Tibial nerve (tissue), 3 donors: Measurements from ENCODE around the gene EGFL6.

Experiments
- POLR2A ChIP-seq, 2 donors: fragments of 450-650 bp; IDR thresholded peaks; one replicate each; pipeline ENCODE4 v1.6.1; 2017; ENCODE audit warnings: antibody characterized with exemption in 2 of 2, mild to moderate bottlenecking in 2 of 2, moderate library complexity in 2 of 2
- TF ChIP-seq, protein P1 (sequence below), 5 experiments: fragments of 200-600 bp in 3 of 5; fragments of 450-650 bp in 2 of 5; sonication (generic) in 3 of 5; IDR thresholded peaks; one replicate each; pipeline ENCODE4 v1.5.1; 2016 to 2019; ENCODE audit warnings: antibody characterized with exemption in 5 of 5, mild to moderate bottlenecking in 3 of 5, moderate library complexity in 2 of 5

DNA sequence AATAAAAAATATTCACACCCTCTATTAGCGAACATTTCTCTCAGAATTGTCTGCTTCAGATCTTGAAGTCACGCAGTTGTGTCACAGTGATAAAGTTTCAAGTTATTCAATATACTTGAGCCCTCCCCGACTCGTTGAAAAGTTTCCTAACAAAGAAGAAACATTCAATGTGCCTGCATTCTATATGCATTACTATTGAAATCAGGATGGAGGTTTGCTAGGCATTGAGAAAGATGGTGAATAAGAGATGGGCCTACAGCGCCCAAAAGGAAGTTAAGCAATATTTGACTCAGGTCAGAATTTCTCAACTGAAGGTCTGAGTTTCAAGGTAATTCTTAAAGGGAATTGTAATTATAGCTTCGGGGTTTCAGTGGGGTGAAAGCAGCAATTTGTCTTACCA is 89.7 kb downstream of the EGFL6 start:
- no peak for TF ChIP-seq POLR2A (IDR thresholded peaks at IDR 0.05)
- TF ChIP-seq, protein P1, sequence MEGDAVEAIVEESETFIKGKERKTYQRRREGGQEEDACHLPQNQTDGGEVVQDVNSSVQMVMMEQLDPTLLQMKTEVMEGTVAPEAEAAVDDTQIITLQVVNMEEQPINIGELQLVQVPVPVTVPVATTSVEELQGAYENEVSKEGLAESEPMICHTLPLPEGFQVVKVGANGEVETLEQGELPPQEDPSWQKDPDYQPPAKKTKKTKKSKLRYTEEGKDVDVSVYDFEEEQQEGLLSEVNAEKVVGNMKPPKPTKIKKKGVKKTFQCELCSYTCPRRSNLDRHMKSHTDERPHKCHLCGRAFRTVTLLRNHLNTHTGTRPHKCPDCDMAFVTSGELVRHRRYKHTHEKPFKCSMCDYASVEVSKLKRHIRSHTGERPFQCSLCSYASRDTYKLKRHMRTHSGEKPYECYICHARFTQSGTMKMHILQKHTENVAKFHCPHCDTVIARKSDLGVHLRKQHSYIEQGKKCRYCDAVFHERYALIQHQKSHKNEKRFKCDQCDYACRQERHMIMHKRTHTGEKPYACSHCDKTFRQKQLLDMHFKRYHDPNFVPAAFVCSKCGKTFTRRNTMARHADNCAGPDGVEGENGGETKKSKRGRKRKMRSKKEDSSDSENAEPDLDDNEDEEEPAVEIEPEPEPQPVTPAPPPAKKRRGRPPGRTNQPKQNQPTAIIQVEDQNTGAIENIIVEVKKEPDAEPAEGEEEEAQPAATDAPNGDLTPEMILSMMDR (IDR thresholded peaks at IDR 0.05): no peak
